ENCODE data around the gene ATP10B.

DNA sequence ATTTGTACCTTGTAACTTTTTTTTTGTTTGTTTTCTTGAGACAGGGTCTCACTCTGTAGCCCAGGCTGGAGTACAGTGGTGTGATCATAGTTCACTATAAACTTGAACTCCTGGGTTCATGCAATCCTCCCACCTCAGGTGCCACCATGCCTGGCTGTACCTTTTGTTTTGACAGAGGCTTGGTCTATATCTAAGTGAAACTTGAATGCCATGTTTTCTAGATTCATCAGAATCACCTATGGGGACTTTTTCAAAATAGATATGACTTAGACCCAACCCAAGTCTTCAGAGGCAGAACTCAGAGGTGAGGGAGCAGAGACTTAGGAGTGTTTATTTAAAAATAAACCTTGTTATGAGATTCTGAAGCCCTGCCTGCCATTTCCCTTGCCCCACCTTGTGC lies 301.9 kb downstream of the ATP10B start:
- TF ChIP-seq, protein P1, sequence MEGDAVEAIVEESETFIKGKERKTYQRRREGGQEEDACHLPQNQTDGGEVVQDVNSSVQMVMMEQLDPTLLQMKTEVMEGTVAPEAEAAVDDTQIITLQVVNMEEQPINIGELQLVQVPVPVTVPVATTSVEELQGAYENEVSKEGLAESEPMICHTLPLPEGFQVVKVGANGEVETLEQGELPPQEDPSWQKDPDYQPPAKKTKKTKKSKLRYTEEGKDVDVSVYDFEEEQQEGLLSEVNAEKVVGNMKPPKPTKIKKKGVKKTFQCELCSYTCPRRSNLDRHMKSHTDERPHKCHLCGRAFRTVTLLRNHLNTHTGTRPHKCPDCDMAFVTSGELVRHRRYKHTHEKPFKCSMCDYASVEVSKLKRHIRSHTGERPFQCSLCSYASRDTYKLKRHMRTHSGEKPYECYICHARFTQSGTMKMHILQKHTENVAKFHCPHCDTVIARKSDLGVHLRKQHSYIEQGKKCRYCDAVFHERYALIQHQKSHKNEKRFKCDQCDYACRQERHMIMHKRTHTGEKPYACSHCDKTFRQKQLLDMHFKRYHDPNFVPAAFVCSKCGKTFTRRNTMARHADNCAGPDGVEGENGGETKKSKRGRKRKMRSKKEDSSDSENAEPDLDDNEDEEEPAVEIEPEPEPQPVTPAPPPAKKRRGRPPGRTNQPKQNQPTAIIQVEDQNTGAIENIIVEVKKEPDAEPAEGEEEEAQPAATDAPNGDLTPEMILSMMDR (IDR thresholded peaks at IDR 0.05), result no peak
- TF ChIP-seq POLR2AphosphoS5 (IDR thresholded peaks at IDR 0.05), result no peak
